Renal pelvis (tissue), 4 donors: Measurements from ENCODE around the gene FAM241A. TPM values are rescaled to one million over a fixed set of nuclear protein-coding genes. Genes with fewer than 3 reads are reported as not detected.
"Not testable (repeated sequence)": the region's sequence is repeated elsewhere in the genome, so short reads cannot be mapped to it uniquely, and the experiment has no call there.

ENCODE experiments used
- DNase-seq: peaks from one replicate; pipeline ENCODE4 v3.0.0-alpha.2; 2013
- polyA plus RNA-seq, 3 donors: library from polyadenylated mRNA; unstranded; fragments of 120-200 nt; gene quantifications; one replicate each; pipeline ENCODE4 v1.2.1, GENCODE V29; 2013; ENCODE audit not compliant: insufficient read length in 3 of 3

FAM241A gene
- polyA plus RNA-seq, 3 donors = 1.1 to 1.5 (median 1.3) TPM

DNA sequence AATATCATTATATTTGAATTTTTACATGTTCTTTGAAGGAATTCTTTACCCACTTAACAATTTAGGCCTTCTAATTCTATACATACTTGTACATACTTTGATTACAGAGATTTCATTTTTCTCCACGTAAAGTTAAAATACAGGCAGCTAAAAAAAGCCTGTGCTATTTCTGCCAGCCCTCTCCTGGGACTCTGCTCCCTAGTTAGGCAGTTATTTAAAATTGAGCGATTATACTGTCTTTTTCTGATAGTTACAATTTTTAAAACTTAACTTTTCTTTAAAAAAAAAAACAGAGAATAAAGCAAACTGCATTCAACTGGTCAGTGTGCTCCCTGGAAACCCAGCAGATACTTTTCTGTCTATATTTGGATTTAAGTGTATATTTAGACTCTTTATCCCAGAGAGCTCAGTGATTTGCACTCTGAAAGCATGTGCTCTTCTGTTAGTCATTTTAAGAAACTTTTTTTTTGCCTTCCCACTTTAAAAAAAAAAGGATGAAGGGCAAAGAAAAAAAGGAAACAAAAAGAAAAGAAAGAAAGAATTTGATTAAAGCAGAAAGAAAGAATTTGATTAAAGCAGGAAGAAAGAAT is 18.1 kb upstream of the FAM241A start:
- DNase-seq = no peak

DNA sequence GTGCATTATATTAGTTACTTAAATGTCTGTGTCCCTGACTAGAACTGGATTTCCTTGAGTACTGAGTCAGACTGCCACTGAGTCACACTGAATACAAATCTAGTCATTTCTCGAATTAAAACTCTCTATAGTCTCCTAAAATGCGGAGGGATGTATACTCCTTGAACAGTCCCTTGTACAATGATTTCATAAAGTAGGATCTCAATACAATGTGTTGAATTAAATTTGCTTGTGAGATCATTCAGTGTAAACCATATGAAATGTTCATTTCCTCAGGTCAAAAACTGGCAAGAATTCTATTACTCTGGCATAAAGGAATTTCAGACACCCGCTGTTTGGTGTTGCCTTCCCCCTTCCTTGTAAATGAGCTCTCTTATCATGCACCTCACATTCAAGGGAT is 17.5 kb upstream of the FAM241A start:
- no peak for DNase-seq

DNA sequence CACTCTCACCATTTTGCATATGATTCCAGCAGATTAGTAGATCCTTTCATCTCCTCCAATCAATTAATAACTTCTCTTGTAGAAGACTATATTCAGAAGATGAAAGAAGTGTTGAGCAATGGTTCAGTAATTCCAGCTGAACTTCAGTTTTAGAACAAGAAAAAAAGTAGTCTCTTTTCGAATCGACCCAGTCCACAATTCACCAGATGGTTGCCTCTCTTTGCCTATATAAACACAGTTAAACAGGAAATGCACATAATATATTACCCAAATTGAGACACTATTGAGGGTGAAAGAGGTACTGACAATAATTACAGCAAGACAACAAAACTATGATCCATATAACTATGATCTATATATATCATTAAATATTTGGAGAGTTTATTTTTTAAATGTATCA is 16.8 kb upstream of the FAM241A start:
- DNase-seq = no peak

DNA sequence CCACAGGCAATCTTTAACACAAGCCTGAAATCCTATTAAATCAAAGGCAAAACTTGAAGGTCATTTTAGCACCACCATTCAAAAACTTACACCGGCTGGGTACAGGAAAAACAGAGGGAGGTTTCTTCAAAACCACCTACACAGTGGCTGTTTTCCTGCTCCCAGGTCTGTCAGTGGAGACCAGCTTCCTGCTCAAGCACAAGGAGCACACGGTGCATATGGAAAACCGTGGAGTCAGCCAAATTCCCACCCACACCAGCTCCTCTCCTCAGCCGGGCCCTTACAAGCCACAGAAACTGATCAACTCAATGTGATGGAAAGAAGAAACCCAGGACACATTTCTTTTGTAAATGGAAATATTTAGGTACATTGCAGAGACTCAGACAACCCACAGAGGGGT is 14.3 kb upstream of the FAM241A start:
- no peak for DNase-seq

DNA sequence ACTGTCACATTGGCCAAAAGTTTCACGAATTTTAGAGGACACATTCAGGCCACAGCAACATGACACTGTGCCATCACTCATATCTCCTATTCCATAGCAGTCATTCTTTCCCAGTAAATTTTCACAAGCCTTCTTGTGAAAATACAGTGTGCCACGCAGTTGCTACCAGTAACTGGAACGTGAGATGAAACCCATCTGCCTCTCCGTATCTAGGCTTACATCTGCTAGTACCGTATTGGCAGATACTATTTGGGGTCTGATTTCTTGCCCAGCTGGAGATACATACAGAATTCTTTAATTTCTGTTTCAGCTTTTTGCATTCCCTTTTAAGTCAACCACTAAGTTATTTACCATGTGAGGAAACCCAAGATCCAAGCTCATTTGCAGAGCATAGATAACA is 8.7 kb upstream of the FAM241A start:
- no peak for DNase-seq

DNA sequence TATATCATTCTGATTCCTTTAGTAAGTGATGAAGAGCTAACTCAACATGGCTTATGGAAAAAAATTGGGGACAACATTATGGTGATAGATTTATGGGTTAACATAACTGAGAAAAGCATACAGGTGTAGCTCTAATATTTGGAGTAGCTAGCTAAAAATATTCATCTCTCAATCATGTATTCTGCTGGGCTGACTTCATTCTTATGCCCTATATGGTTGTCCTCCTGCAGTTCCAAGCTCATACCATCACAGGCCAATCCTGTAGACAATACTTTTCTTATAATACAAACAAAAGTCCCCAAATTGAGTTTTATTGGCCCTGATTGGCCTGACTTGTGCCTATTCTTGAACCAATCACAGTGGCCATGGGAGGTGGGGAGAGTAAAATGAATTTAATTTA is 6.7 kb upstream of the FAM241A start:
- no peak for DNase-seq

DNA sequence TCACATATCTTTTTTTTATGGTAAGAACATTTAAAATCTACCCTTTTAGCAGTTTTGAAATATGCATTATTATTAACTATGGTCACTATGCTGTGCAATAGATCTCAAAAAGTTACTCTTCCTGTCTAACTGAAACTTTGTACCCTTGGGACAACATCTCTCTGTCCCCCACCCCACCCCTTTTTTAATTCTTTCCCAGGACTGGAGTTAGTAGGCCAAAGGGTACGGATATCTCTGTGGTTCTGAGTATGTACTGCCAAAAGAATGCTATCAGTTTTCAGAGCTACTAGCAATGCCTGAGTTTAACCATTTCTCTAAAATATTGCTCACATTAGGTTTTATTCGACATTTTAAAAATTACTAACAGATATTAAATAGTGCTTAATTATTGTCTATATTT is 4.7 kb upstream of the FAM241A start:
- no peak for DNase-seq

DNA sequence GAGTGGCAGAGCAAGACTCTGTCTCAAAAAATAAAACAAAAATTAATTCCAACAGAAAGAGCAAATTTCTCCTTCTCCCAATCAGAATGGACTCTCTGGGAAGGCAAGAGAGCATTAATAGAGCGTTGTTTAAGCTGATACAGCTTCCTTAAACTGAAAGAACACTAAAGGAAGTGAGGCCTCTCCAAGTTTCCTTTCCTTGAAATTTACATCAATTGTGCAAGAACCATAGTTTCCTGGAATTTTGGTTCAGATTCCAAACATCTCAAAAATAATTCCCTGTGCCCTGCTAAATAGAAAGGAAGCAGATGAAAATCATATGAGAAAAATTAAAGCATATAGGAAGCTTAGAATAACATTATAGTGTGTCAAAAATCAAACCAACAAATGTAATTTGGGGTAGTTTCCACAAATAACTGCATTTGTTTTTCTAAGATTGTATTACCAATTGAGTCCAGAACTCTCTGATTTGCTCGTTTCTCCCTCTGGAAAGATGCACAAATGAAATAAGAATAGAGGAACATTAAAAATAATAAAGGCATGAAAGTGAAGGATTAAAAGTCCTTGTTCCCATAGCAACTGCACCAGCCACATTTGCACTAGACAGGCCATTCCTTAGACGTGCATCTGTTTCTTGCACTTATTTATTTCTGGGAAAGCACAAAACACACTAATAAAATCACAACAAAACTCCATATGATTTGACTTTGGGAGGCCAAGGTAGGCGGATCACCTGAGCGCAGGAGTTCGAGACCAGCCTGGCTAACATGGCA is 3.7 kb upstream of the FAM241A start:
- DNase-seq = no peak

DNA sequence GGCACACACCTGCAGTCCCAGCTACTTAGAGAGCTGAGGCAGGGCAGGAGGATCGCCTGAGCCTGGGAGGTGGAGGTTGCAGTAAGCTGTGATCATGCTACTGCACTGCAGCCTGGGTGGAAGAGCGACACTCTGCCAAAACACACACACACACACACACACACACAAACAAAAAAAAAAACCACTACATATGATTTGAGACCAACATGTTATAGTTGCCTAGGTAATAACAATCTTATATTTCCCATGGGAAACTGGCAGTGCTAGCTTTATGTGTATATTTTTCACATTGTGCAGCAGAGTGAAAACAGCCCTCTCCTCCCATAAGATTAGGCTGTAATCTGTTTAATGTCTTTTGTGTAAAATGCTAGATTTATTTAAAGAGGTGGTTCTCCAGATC is 3.1 kb upstream of the FAM241A start:
- DNase-seq = no peak

DNA sequence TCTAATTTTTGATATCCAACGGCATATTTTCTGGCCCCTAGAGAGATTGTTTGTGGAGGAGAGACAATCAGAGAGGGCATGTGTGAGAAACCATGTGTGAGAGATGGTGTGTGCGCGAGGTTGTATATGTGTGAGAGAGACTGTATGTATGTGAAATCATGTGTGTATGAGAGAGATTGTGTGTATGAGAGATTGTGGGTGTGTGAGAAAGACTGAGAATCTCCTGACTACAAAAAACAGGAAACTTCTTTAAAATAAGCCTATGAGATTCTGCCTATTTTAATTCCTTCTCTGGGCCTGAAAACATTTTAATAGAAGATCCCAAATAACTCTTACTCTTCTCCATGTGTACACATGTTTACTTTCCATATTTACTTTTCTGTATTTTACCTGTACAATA is 1.5 kb upstream of the FAM241A start:
- no peak for DNase-seq

DNA sequence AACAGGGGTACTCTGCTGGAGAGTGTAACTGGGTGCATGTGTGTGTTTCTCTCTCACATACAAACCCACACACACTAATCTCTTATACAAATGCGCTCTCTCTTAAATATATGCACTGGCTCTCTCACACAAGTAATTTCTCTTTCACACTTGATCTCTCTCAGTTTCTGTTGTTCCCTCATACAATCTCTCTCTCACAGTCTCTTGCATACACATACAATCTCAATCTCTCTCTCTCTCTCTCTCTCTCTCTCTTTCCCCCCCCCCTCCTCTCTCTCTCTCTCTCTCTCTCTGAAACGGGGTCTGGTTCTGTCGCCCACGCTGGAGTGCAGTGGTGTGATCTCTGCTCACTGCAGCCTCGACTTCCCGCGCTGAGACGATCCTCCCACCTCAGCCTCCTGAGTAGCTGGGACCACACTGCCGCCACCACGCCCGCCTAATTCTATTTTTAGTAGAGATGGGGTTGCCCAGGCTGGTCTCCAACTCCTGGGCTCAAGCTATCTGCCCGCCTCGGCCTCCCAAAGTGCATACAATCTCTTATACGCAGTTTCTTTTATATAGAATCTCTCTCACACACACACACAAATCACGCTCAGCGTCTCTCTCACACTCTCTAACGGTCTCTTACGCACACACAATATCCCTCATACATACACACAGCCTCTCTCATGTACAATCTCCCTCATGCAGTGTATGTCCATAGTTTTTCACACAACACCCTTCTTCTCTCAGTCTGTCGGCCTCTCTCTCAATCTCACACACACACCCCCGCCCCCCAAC is 518 bp upstream of the FAM241A start:
- no peak for DNase-seq

DNA sequence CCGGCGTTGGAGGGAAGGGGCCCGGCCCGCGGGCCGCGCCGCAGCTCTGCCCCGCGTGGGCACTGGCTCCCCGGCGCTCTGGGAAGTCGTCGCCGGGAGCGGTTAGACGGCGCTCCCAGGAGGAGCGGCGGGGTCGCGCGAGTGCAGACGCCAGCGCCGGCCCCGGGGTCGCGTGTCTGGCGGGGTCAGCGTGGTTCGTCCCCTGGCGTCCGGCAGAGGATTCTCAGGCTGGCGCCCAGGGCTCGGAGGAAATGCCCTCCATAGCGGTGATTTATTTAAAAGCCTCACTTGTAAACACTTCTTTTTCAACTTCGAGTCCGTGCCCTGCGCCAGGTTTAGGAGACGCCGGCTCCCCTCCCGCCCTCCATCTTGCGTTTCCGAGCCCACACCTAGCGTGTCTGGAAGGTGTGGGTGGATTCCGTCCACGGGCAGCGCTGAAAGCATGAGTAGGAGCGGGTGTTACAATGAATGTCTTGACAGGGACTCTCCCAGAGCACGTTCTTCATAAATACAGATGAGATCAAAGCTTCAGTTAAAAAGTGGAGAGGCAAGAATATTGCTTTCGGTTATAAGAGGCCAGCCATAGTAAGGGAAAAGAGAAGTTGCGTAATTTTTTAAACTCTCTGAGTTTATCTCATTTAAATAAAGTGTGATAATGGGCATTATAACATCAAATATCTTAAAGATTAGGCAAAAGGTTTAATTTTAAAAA is 692 bp downstream of the FAM241A start:
- DNase-seq = peak; percentile 21

DNA sequence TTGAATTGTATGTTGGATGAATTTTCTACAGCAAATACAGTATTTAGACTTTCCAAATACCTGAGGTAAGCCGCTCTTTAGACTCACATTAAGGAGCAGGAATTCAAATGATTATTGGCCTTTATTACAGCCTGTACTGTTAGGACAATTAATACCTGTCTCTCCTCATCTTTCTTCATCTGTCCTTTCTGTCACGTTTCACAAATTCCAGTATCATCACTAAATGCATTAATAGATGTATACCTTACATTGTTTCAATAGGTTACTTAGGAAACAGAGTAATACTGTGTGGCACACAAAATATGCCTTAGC is 1.2 kb downstream of the FAM241A start:
- DNase-seq = no peak

DNA sequence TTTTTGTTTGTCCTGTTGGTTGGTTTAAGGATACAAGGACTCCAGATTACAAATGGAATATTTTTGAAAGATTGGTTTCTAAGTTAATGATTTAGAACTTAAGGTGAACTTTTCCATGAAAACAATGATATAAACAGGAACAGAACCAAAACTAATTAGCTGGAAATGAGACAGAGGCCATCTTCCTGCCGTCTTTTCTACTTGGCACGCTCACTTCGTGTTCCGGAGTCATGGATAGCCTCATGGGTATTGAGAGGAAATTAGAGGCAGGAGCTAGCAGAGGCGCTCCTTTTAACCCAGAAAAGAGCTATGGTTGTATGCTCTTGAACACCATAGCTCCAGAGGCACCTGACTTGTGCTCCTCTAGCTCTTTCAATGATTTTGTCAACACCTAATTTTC is 2.4 kb downstream of the FAM241A start:
- no peak for DNase-seq

DNA sequence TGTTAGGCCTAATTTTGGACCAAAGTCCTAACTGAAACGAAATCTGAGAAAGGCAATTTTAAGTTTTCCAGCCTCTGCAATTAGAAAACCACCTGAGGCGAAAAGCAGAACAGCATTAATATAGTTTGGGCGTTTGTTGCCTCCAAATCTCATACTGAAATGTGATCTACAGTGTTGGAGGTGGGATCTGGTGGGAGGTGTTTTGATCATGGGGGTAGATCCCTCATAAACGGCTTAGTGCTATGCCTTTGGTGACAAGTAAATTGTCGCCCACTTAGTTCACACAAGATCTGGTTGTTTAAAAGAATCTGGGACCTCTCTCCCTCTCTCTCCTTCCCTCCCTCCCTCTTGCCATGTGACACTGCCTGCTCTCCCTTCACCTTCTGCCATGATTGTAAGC is 5.7 kb downstream of the FAM241A start:
- DNase-seq = no peak

DNA sequence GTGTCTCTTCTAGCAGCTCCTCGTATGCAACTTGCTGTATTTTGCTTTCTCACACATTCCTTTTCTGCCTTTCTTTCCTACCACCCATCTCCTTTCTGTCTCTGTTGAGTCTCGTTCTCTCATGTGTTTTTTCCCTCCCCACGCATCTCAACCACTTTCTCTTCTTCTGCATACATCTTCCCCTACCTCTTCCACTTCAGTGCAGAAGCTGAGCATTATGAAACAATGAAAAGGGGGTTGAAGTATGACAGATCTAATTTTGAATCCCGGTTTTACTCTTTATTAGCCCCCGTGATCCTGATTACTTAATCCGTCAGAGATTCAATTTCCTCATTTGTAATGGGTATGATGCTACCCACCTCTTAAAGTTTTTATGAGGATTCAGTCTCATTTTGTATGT is 7.3 kb downstream of the FAM241A start:
- no peak for DNase-seq

DNA sequence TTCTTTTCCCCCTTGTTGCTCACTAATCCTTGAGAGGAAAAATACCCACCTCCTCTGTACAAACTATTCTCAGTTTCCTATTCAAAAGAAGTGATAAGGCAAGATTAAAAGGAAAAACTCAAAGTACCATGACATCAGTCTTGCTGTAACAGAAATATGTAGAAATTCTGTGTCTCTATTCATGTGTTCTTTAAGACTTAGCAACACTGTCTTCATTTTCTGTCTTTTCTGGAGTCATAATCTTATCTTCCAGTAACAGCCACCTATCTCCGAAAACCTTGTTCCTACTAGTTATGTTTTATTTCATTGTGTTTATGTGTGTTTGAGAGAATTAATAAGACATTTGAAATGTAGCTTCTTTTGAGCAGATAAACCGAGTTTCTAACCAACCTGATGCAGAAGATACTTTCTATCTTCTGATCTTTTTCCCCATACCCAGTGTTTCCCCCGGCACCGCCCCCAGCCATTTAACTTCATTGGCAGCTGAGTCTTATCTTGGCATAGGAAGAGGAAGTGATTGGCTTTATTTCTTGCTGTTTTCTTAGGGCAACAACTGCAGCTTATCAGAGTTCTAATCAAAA is 8.0 kb downstream of the FAM241A start:
- no peak for DNase-seq

DNA sequence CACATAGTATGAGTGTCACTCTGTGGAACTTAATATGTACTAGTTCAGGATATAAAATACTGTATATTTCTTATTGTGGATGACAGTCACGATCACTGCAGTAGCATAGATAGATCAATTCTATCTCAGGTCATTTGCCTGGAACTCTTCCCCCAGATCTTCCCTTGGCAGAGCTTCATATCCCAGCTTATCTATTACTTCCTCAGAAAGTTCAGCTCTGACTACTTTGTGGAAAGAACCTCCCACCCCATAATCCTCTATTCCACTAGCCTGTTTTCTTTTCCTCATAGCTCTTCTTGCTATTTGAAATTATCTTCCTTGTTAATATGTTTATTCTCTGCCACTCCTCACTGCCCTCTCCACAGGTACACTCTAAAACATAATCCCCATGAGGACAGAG is 10.9 kb downstream of the FAM241A start:
- no peak for DNase-seq

DNA sequence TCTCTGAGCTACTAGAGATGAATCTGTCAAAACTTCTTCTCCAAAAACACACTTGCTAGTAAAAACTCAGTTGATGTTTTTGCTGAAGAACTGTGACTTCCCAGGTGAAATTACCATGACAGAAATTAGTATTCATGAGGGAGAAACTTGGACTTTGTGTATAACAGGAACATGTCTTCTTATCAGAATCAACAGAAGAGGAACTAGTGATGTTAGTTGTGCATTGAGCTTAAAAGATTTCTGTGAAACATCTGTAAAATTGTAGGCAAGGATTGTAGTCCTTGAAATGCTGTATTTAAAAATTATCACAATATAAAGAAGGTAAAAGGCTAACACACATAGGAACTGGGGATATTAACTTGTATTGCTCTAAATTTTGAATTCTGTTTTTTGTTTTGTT is 11.3 kb downstream of the FAM241A start:
- DNase-seq = no peak

DNA sequence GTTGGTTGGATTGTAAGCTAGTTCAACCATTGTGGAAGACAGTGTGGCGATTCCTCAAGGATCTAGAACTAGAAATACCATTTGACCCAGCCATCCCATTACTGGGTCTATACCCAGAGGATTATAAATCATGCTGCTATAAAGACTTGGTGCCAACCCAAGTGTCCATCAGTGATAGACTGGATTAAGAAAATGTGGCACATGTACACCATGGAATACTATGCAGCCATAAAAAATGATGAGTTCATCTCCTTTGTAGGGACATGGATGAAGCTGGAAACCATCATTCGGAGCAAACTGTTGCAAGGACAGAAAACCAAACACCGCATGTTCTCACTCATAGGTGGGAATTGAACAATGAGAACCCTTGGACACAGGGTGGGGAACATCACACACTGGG is 18.5 kb downstream of the FAM241A start:
- DNase-seq = not testable (repeated sequence)

DNA sequence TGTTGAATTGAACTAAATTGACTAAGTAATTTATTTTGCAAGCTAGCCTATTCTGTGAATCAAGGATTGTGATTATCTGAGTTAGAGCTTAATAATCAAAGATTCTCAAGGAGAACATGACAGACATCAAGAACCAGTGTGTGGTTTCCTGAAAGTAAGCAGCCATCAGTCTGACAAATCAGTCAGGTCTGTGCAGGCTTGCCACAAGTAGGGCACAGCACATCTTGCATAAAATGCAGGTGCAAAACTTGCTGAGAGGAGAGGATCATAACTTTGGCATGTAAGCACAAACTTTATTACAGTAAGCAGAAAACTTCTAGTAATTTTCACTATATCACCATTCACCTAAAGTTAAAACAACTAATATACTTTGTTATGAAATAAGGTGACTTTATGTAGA is 22.5 kb downstream of the FAM241A start:
- no peak for DNase-seq

DNA sequence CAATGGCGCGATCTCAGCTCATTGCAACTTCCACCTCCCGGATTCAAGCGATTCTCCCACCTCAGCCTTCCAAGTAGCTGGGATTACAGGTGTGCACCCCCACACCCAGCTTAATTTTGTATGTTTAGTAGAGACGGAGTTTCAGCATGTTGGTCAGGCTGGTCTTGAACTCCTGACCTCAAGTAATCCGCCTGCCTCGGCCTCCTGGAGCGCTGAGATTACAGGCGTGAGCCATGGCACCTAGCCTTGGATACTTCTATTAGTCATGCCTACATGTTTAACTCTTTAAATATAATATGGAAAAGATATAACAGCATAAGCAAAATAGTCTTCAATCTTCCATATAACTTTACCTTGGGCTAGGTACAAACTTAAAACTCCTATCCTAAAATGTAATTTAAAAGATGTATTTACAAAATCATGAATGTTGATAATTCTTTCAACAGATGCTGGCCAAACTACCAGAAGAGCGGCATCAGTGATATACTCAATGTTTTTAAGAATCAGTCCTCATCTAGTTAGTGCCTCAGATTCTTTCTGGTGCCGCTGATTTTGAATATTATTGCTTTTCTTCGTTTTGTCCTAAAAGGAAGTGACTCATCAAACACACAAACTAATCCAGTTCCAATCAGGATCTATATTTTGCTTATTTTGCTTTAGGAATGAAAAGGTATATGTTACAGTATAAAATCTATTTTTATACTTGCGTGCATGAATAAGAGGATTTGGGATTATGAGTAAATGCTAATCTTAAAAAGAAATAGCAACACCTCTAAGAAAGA is 23.7 kb downstream of the FAM241A start:
- DNase-seq = no peak
